HepG2 (cell line): ENCODE data around the gene THADA. TPM values are rescaled to one million over a fixed set of nuclear protein-coding genes. Genes with fewer than 3 reads are reported as not detected.

ENCODE experiments used
- BHLHE40 ChIP-seq: IDR thresholded peaks from 2 replicates; pipeline ENCODE4 v1.6.1; 2011; ENCODE audit warnings: low read length, improper control_type of control experiment
- ELF1 ChIP-seq: sonication (generic); formaldehyde crosslinking; IDR thresholded peaks from 2 replicates; pipeline ENCODE4 v1.4.0; 2020; ENCODE audit warnings: missing genetic modification reagents
- HIC2 ChIP-seq: sonication (generic); formaldehyde crosslinking; IDR thresholded peaks from 2 replicates; pipeline ENCODE4 v1.9.0; 2022; ENCODE audit warnings: low read depth, missing genetic modification reagents
- HNF1A ChIP-seq, 2 experiments: sonication (generic) in 1 of 2; formaldehyde crosslinking in 1 of 2; IDR thresholded peaks; 2 replicates each; pipeline versions ENCODE4 v1.4.0 to v1.6.1; 2016 to 2020; ENCODE audit warnings: borderline replicate concordance in 1 of 2, low read depth in 1 of 2, mild to moderate bottlenecking in 1 of 2, missing genetic modification reagents in 1 of 2
- HNF1B ChIP-seq: sonication (generic); formaldehyde crosslinking; IDR thresholded peaks from 2 replicates; pipeline ENCODE4 v1.5.1; 2020; ENCODE audit warnings: mild to moderate bottlenecking, moderate library complexity, missing genetic modification reagents
- MXD1 ChIP-seq: sonication (generic); formaldehyde crosslinking; IDR thresholded peaks from 2 replicates; pipeline ENCODE4 v1.4.0; 2020; ENCODE audit warnings: mild to moderate bottlenecking, missing genetic modification reagents
- SNAPC2 ChIP-seq: sonication (generic); formaldehyde crosslinking; IDR thresholded peaks from 2 replicates; pipeline ENCODE4 v1.8.1; 2022; ENCODE audit warnings: mild to moderate bottlenecking, missing genetic modification reagents
- ZNF598 ChIP-seq: sonication (generic); formaldehyde crosslinking; IDR thresholded peaks from 2 replicates; pipeline ENCODE4 v1.5.1; 2020; ENCODE audit warnings: mild to moderate bottlenecking, missing genetic modification reagents, borderline replicate concordance
- ZNF687 ChIP-seq: sonication (generic); formaldehyde crosslinking; IDR thresholded peaks from 2 replicates; pipeline ENCODE4 v1.5.1; 2020; ENCODE audit warnings: mild to moderate bottlenecking, missing genetic modification reagents, moderate library complexity
- ZNF773 ChIP-seq: sonication (generic); formaldehyde crosslinking; IDR thresholded peaks from 2 replicates; pipeline ENCODE4 v1.4.0; 2020; ENCODE audit warnings: missing genetic modification reagents, borderline replicate concordance
- ZNF816 ChIP-seq: sonication (generic); formaldehyde crosslinking; IDR thresholded peaks from 2 replicates; pipeline ENCODE4 v1.8.0; 2022; ENCODE audit warnings: missing genetic modification reagents, mild to moderate bottlenecking, borderline replicate concordance
- polyA plus RNA-seq, 8 experiments: library from polyadenylated mRNA; depleted of rRNA in 3 of 8; stranded (reverse) in 7 of 8; unstranded in 1 of 8; fragments of >200 nt; fragmentation: Illumina TruSeq in 4 of 8; extraction: Trizol in 4 of 8; gene quantifications; 2 replicates each; pipeline versions ENCODE4 v1.2.1 to v1.2.3, GENCODE V29; 2011 to 2016; ENCODE audit warnings: low read depth in 4 of 8, missing spikeins in 1 of 8, mixed read lengths in 1 of 8; ENCODE audit not compliant: insufficient read depth in 1 of 8
- total RNA-seq, 5 experiments: library from RNA; depleted of rRNA; stranded (reverse); fragments of >200 nt; fragmentation: Illumina TruSeq; extraction: Trizol; gene quantifications; 2 replicates each; pipeline ENCODE4 v1.2.3, GENCODE V29; 2016; ENCODE audit warnings: low read depth in 1 of 5

THADA gene
- total and polyA plus RNA-seq, 2 of the 13 experiments (the other 11 are each of a cell fraction or from before 2014, with no cell fraction given) = 12.7 to 21.7 TPM

GRCh38 chr2:43184339-43184895, 411.4 kb downstream of the THADA start (continued):
- peak; percentile 84 for TF ChIP-seq ZNF687 (CRISPR knock-in tag)
- TF ChIP-seq ELF1 (CRISPR knock-in tag) = peak; percentile 86
- TF ChIP-seq ZNF598 (CRISPR knock-in tag) = 0 out of 2 replicates have a peak, but pooled peaks have one; percentile 50
- 0 out of 2 replicates have a peak, but pooled peaks have one; percentile 35 for TF ChIP-seq MXD1 (CRISPR knock-in tag)
- peak; percentile 82; the same call in 1 of the 2 replicates for TF ChIP-seq ZNF816 (CRISPR knock-in tag)
- peak; percentile 32; the same call in 1 of the 2 replicates for TF ChIP-seq HIC2 (CRISPR knock-in tag)
- TF ChIP-seq ZNF773 (CRISPR knock-in tag) = no peak
- TF ChIP-seq SNAPC2 (CRISPR knock-in tag) = peak; percentile 84; the same call in 1 of the 2 replicates
- peak; percentile 50; the same call in 1 of the 2 replicates for TF ChIP-seq BHLHE40
- TF ChIP-seq HNF1A (IDR thresholded peaks at IDR 0.05; ENCODE audit: low read depth) = peak; percentile 71
- TF ChIP-seq HNF1A (CRISPR knock-in tag; IDR thresholded peaks at IDR 0.05; ENCODE audit: borderline replicate concordance) = peak; percentile 65; the same call in 1 of the 2 replicates
- TF ChIP-seq HNF1B = peak; percentile 94
